Progenitor cell of endocrine pancreas (in vitro differentiated cells): Measurements from ENCODE around the gene ST3GAL3. TPM values are rescaled to one million over a fixed set of nuclear protein-coding genes. Genes with fewer than 3 reads are reported as not detected.

Experiments
- DNase-seq: peaks from one replicate; pipeline ENCODE4 v3.0.0; 2021; ENCODE audit warnings: low spot score; ENCODE audit not compliant: unreplicated experiment
- H3K27ac Mint-ChIP-seq: 2 replicates; pipeline ENCODE4 v1.8.0; 2021; ENCODE audit warnings: mild to moderate bottlenecking, moderate library complexity, mixed read lengths
- H3K27me3 Mint-ChIP-seq: 2 replicates; pipeline ENCODE4 v1.8.0; 2021; ENCODE audit warnings: mixed read lengths
- H3K36me3 Mint-ChIP-seq: 2 replicates; pipeline ENCODE4 v1.8.0; 2022; ENCODE audit warnings: mixed read lengths; ENCODE audit not compliant: insufficient read depth
- H3K4me1 Mint-ChIP-seq: 2 replicates; pipeline ENCODE4 v1.8.0; 2021; ENCODE audit warnings: low read depth, mixed read lengths
- H3K4me3 Mint-ChIP-seq: 2 replicates; pipeline ENCODE4 v1.8.0; 2021; ENCODE audit warnings: low read depth, mild to moderate bottlenecking, moderate library complexity, mixed read lengths
- H3K9me3 Mint-ChIP-seq: 2 replicates; pipeline ENCODE4 v1.8.0; 2021; ENCODE audit warnings: low read depth, mixed read lengths
- CTCF ChIP-seq: fragments of 200-600 bp; sonication (generic); IDR thresholded peaks from one replicate; pipeline ENCODE4 v1.5.0; 2021; ENCODE audit warnings: antibody characterized with exemption, mild to moderate bottlenecking; ENCODE audit not compliant: unreplicated experiment
- total RNA-seq: library from RNA; stranded (reverse); gene quantifications from 2 replicates; pipeline ENCODE4 v1.2.1, GENCODE V29; 2021

Gene ST3GAL3
- total RNA-seq, 1 donor from 2014 or later, result 14.9 TPM

DNA sequence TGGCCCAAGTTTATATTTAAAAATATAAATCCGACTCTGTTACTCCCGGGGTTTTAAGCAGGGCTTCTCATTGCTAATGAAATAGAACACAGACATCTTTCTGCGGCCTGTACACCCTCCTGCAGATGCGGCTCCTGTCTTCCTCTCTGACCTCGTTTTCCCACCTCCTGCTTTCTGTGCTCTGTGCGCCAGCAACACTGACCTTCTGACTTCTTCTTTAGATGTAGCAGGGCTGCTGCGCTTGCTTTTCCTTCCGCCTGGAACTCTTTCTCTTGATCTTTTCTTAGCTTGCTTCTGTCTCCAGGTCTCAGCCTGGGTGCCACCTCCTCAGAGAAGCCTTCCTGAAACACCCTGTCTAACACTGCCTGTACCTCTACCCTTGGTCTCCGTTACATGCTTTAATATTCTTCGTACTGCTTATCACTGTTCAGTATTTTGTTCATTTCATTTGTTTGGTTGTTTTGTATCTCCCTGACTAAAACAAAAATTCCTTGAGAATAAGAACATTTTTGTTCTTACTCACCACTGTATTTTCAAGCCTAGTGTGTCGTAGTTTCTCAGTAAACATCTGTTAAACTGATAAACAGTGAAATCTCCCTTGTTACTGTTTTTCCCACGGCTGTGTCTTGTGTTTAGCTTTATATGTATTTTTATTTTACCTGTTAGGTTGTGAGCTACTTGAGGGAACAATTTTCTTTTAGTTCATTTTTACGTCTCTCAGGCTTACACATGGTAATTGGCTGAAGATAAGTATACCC, 79.0 kb downstream of the ST3GAL3 start:
- TF ChIP-seq CTCF, result no peak
- no peak for DNase-seq
- Mint-ChIP-seq H3K27me3 (peaks cover 4% of the 10 kb centered on the region), H3K4me1 (no peaks in the 10 kb centered on the region), H3K4me3 (no peak overlapping the region), H3K27ac (no peak overlapping the region), H3K9me3 (no peaks in the 10 kb centered on the region), H3K36me3 (no peaks in the 10 kb centered on the region)

- no peak for DNase-seq
- Mint-ChIP-seq H3K9me3 (no peaks in the 10 kb centered on the region), H3K4me3 (no peak overlapping the region), H3K36me3 (no peaks in the 10 kb centered on the region), H3K27me3 (peaks cover 4% of the 10 kb centered on the region), H3K27ac (no peak overlapping the region), H3K4me1 (no peaks in the 10 kb centered on the region)
- no peak for TF ChIP-seq CTCF
Measured at GRCh38 chr1:43786960-43787359, 79.6 kb downstream of the ST3GAL3 start.

GRCh38 chr1:43789604-43790550, 82.5 kb downstream of the ST3GAL3 start:
- Mint-ChIP-seq H3K27ac (no peak overlapping the region), H3K36me3 (peaks cover 1% of the 10 kb centered on the region), H3K27me3 (peaks cover 2% of the 10 kb centered on the region), H3K4me3 (no peak overlapping the region), H3K4me1 (no peaks in the 10 kb centered on the region), H3K9me3 (no peaks in the 10 kb centered on the region)
- no peak for DNase-seq
- no peak for TF ChIP-seq CTCF

DNA sequence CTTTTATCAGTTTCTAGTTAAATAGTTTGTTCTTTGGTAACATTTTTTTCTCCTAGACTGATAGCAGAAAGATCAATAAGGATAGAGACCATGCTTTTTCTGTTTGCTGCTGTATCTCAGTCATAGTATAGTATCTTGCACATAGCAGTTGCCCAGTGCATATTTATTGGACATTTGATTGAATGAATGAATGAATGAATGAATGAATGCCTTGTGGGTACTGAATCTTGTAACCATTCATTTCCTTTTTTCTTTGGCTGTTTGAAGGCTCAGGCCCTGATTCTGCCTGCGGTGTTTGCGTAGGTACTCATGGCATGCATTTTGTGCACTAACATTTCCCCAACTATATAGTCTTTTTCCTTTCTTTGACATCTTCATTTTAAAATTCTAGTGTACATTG, 83.9 kb downstream of the ST3GAL3 start:
- Mint-ChIP-seq H3K36me3 (peaks cover 1% of the 10 kb centered on the region), H3K27me3 (no peaks in the 10 kb centered on the region), H3K4me3 (no peak overlapping the region), H3K27ac (no peak overlapping the region), H3K9me3 (no peaks in the 10 kb centered on the region), H3K4me1 (no peaks in the 10 kb centered on the region)
- TF ChIP-seq CTCF, result no peak
- no peak for DNase-seq

- Mint-ChIP-seq H3K27ac (no peak overlapping the region), H3K4me3 (no peak overlapping the region), H3K9me3 (no peaks in the 10 kb centered on the region), H3K4me1 (no peaks in the 10 kb centered on the region), H3K27me3 (no peaks in the 10 kb centered on the region), H3K36me3 (peaks cover 3% of the 10 kb centered on the region)
- no peak for DNase-seq
- no peak for TF ChIP-seq CTCF
Measured at GRCh38 chr1:43796111-43796581, 88.8 kb downstream of the ST3GAL3 start.
